Calu3 (cell line): Measurements from ENCODE around the gene SNX6. TPM values are rescaled to one million over a fixed set of nuclear protein-coding genes. Genes with fewer than 3 reads are reported as not detected.
"Not testable (repeated sequence)": the region's sequence is repeated elsewhere in the genome, so short reads cannot be mapped to it uniquely, and the experiment has no call there.

Experiments
- BruUV-seq: library from RNA; stranded (reverse); fragments of 400-500 nt; replicated peaks from 2 replicates; lab custom pipeline; 2021; lab: Mats Ljungman, UMichigan
- CTCF ChIA-PET: fragments of 300-600 bp; sonication (Branson Sonifier 250); formaldehyde crosslinking; loops from one replicate; lab custom pipeline; 2022; ENCODE audit warnings: antibody characterized with exemption; lab: Charles Lee
- DNase-seq: peaks from one replicate; pipeline ENCODE4 v3.0.0; 2022
- H3K27ac Mint-ChIP-seq: one replicate; pipeline ENCODE4 v1.8.0; 2022; ENCODE audit warnings: mixed read lengths; ENCODE audit not compliant: unreplicated experiment
- H3K27me3 Mint-ChIP-seq: one replicate; pipeline ENCODE4 v1.8.0; 2022; ENCODE audit warnings: mixed read lengths; ENCODE audit not compliant: unreplicated experiment
- H3K36me3 Mint-ChIP-seq: one replicate; pipeline ENCODE4 v1.8.0; 2022; ENCODE audit warnings: mild to moderate bottlenecking, moderate library complexity, mixed read lengths; ENCODE audit not compliant: insufficient read depth, unreplicated experiment
- H3K4me1 Mint-ChIP-seq: one replicate; pipeline ENCODE4 v1.8.0; 2022; ENCODE audit warnings: mild to moderate bottlenecking, low read depth, mixed read lengths; ENCODE audit not compliant: unreplicated experiment
- H3K4me3 Mint-ChIP-seq: one replicate; pipeline ENCODE4 v1.8.0; 2022; ENCODE audit warnings: mild to moderate bottlenecking, low read depth, moderate library complexity, mixed read lengths; ENCODE audit not compliant: unreplicated experiment
- H3K9me3 Mint-ChIP-seq: one replicate; pipeline ENCODE4 v1.8.0; 2022; ENCODE audit warnings: low read depth, mixed read lengths; ENCODE audit not compliant: unreplicated experiment
- CTCF ChIP-seq: fragments of 200-600 bp; IDR thresholded peaks from one replicate; pipeline ENCODE4 v1.8.0; 2022; ENCODE audit warnings: antibody characterized with exemption; ENCODE audit not compliant: unreplicated experiment
- intact Hi-C: fragments of 100-400 bp; cut with micrococcal nuclease; formaldehyde crosslinking; loops from one replicate; pipeline ENCODE4 v1.10.0; 2022; ENCODE audit not compliant: unreplicated experiment
- total RNA-seq: library from RNA; stranded (reverse); gene quantifications from 2 replicates; pipeline ENCODE4 v1.2.3, GENCODE V29; 2022

SNX6 gene
- total RNA-seq, 1 experiment from 2014 or later, result 59.2 TPM

- no TSS peak for BruUV-seq
- TF ChIP-seq CTCF, result no peak
- no peaks in the 10 kb centered on the region for H3K9me3 Mint-ChIP-seq
- no peak overlapping the region for H3K4me3 Mint-ChIP-seq
- H3K36me3 Mint-ChIP-seq, result no peaks in the 10 kb centered on the region
- H3K27ac Mint-ChIP-seq, result no peak overlapping the region
- no peaks in the 10 kb centered on the region for H3K27me3 Mint-ChIP-seq
- intact Hi-C loops, result no loop called here
- H3K4me1 Mint-ChIP-seq, result no peaks in the 10 kb centered on the region
- no peak for DNase-seq
- CTCF ChIA-PET, result interaction anchor here (0.6 to 0.7 kb wide), 3 partner anchors 34 to 1537 kb away, joined by 3 to 4 read pairs (median 3); no protein-coding TSS in a partner anchor
These were observed 13.4 kb upstream of the SNX6 start for GRCh38 chr14:34643361-34643760.

- DNase-seq, result no peak
- Mint-ChIP-seq H3K36me3 (no peaks in the 10 kb centered on the region), H3K9me3 (no peaks in the 10 kb centered on the region), H3K27me3 (no peaks in the 10 kb centered on the region), H3K4me1 (no peaks in the 10 kb centered on the region), H3K27ac (no peak overlapping the region), H3K4me3 (no peak overlapping the region)
- intact Hi-C loops, result no loop called here
- CTCF ChIA-PET, result no interaction called here
- no TSS peak for BruUV-seq
- TF ChIP-seq CTCF, result no peak
These were observed 12.6 kb upstream of the SNX6 start for GRCh38 chr14:34642595-34642994.

- Mint-ChIP-seq H3K4me1 (no peaks in the 10 kb centered on the region), H3K27me3 (no peaks in the 10 kb centered on the region), H3K36me3 (no peaks in the 10 kb centered on the region), H3K27ac (no peak overlapping the region), H3K9me3 (no peaks in the 10 kb centered on the region), H3K4me3 (no peak overlapping the region)
- no peak for DNase-seq
- no TSS peak for BruUV-seq
- intact Hi-C loops, result no loop called here
- no peak for TF ChIP-seq CTCF
- CTCF ChIA-PET, result interaction anchor here (0.6 kb wide), 1 partner anchor 476 kb away, joined by 5 read pairs; no protein-coding TSS in a partner anchor
These were observed 10.9 kb upstream of the SNX6 start for GRCh38 chr14:34640826-34641225.

GRCh38 chr14:34634360-34634771, 4.4 kb upstream of the SNX6 start:
- H3K27me3 Mint-ChIP-seq, H3K4me1 Mint-ChIP-seq, CTCF ChIA-PET, H3K27ac Mint-ChIP-seq, H3K9me3 Mint-ChIP-seq, H3K36me3 Mint-ChIP-seq, intact Hi-C loops, BruUV-seq, H3K4me3 Mint-ChIP-seq, DNase-seq: not testable (repeated sequence)

GRCh38 chr14:34633742-34634141, 3.8 kb upstream of the SNX6 start:
- intact Hi-C loops, result no loop called here
- H3K9me3 Mint-ChIP-seq, result peaks cover 2% of the 10 kb centered on the region
- CTCF ChIA-PET, result no interaction called here
- peaks cover 14% of the 10 kb centered on the region for H3K36me3 Mint-ChIP-seq
- DNase-seq, result no peak
- H3K4me1 Mint-ChIP-seq, result no peaks in the 10 kb centered on the region
- BruUV-seq, result no TSS peak
- no peak overlapping the region for H3K27ac Mint-ChIP-seq
- H3K4me3 Mint-ChIP-seq, result no peak overlapping the region
- no peaks in the 10 kb centered on the region for H3K27me3 Mint-ChIP-seq
- TF ChIP-seq CTCF, result no peak
